ENCODE data around the gene BRIX1. TPM values are rescaled to one million over a fixed set of nuclear protein-coding genes. Genes with fewer than 3 reads are reported as not detected.

Gene BRIX1
- total RNA-seq, 2 experiments from 2014 or later, result 77.3 to 78.8 TPM

GRCh38 chr5:34929720-34930461 is 14.4 kb downstream of the BRIX1 start:
- CTCF ChIA-PET, result interaction anchor here (1.5 to 2.9 kb wide), 2 partner anchors 11 to 14 kb away, joined by 5 to 13 read pairs; partner anchors contain the start of genes BRIX1 and RAD1

GRCh38 chr5:34930462-34930844 is 14.9 kb downstream of the BRIX1 start:
- H3K36me3 Mint-ChIP-seq (ENCODE audit: low read depth), result peaks cover 36% of the 10 kb centered on the region
- intact Hi-C loops (cut with micrococcal nuclease), result no loop called here
- no peaks in the 10 kb centered on the region for H3K9me3 Mint-ChIP-seq
- ATAC-seq, result no peak
- DNase-seq, result no peak
- CTCF ChIA-PET, result interaction anchor here (2.9 kb wide), 1 partner anchor 15 kb away, joined by 13 read pairs; the partner anchor contains the start of genes BRIX1 and RAD1
- H3K27me3 Mint-ChIP-seq, result no peaks in the 10 kb centered on the region
- H3K4me1 Mint-ChIP-seq (ENCODE audit: low read depth), result peaks cover 45% of the 10 kb centered on the region
- H3K27ac Mint-ChIP-seq, result peak overlapping the region; percentile 97
- POLR2A ChIA-PET, result interaction anchor here (0.8 to 3.8 kb wide), 4 partner anchors 14 to 924 kb away, joined by 3 to 70 read pairs (median 7); partner anchors contain the start of genes BRIX1 and RAD1
- peak overlapping the region; percentile 94 for H3K4me3 Mint-ChIP-seq
- no peak for TF ChIP-seq CTCF (IDR thresholded peaks at IDR 0.05)

More at GRCh38 chr5:34929720-34930461, 14.4 kb downstream of the BRIX1 start:
- H3K4me3 Mint-ChIP-seq, result peak overlapping the region; percentile 94
- ATAC-seq, result peak; percentile 70
- H3K4me1 Mint-ChIP-seq (ENCODE audit: low read depth), result peaks cover 44% of the 10 kb centered on the region
- H3K27ac Mint-ChIP-seq, result peak overlapping the region; percentile 97
- no peaks in the 10 kb centered on the region for H3K27me3 Mint-ChIP-seq
- H3K36me3 Mint-ChIP-seq (ENCODE audit: low read depth), result peaks cover 35% of the 10 kb centered on the region
- POLR2A ChIA-PET, result interaction anchor here (0.8 to 3.8 kb wide), 5 partner anchors 9 to 925 kb away, joined by 3 to 70 read pairs (median 3); partner anchors contain the start of genes BRIX1 and RAD1
- peak; percentile 89 for DNase-seq
- intact Hi-C loops (cut with micrococcal nuclease), result no loop called here
- no peaks in the 10 kb centered on the region for H3K9me3 Mint-ChIP-seq
- no peak for TF ChIP-seq CTCF (IDR thresholded peaks at IDR 0.05)

GRCh38 chr5:34930870-34931269 is 15.4 kb downstream of the BRIX1 start:
- Mint-ChIP-seq H3K36me3 (ENCODE audit: low read depth) (peaks cover 33% of the 10 kb centered on the region), H3K9me3 (no peaks in the 10 kb centered on the region), H3K4me3 (peak overlapping the region; percentile 94), H3K27me3 (no peaks in the 10 kb centered on the region), H3K27ac (peak overlapping the region; percentile 97), H3K4me1 (ENCODE audit: low read depth) (peaks cover 43% of the 10 kb centered on the region)
- intact Hi-C loops (cut with micrococcal nuclease), result no loop called here
- DNase-seq (no peak), ATAC-seq (no peak)
- no peak for TF ChIP-seq CTCF (IDR thresholded peaks at IDR 0.05)
- ChIA-PET POLR2A (interaction anchor here (3.8 kb wide), 1 partner anchor 15 kb away, joined by 70 read pairs; the partner anchor contains the start of genes BRIX1 and RAD1), CTCF (interaction anchor here (2.9 kb wide), 1 partner anchor 15 kb away, joined by 13 read pairs; the partner anchor contains the start of genes BRIX1 and RAD1)

GRCh38 chr5:34932947-34933346 is 17.4 kb downstream of the BRIX1 start:
- H3K27ac Mint-ChIP-seq, result no peak overlapping the region
- H3K27me3 Mint-ChIP-seq, result no peaks in the 10 kb centered on the region
- DNase-seq, result no peak
- intact Hi-C loops (cut with micrococcal nuclease), result no loop called here
- H3K36me3 Mint-ChIP-seq (ENCODE audit: low read depth), result peaks cover 34% of the 10 kb centered on the region
- ATAC-seq, result no peak
- no peaks in the 10 kb centered on the region for H3K9me3 Mint-ChIP-seq
- TF ChIP-seq CTCF (IDR thresholded peaks at IDR 0.05), result no peak
- no peak overlapping the region for H3K4me3 Mint-ChIP-seq
- POLR2A ChIA-PET, result interaction anchor here (1.0 kb wide), 2 partner anchors 16 to 17 kb away, joined by 3 read pairs; partner anchors contain the start of genes BRIX1 and RAD1
- H3K4me1 Mint-ChIP-seq (ENCODE audit: low read depth), result peaks cover 36% of the 10 kb centered on the region
- CTCF ChIA-PET, result interaction anchor here (1.2 kb wide), 1 partner anchor 18 kb away, joined by 3 read pairs; the partner anchor contains the start of genes BRIX1 and RAD1

GRCh38 chr5:34941936-34942335 is 26.4 kb downstream of the BRIX1 start:
- Mint-ChIP-seq H3K4me1 (ENCODE audit: low read depth) (no peaks in the 10 kb centered on the region), H3K9me3 (no peaks in the 10 kb centered on the region), H3K27ac (no peak overlapping the region), H3K36me3 (ENCODE audit: low read depth) (peaks cover 41% of the 10 kb centered on the region), H3K27me3 (no peaks in the 10 kb centered on the region), H3K4me3 (no peak overlapping the region)
- DNase-seq (no peak), ATAC-seq (no peak)
- intact Hi-C loops (cut with micrococcal nuclease), result no loop called here
- no peak for TF ChIP-seq CTCF (IDR thresholded peaks at IDR 0.05)
- CTCF ChIA-PET, result no interaction called here
- POLR2A ChIA-PET, result no interaction called here

Data from activated CD8-positive, alpha-beta T cell treated with anti-CD3 and anti-CD28 coated beads for 36 hours (primary cell).